Endodermal cell (in vitro differentiated cells): ENCODE measurements around the gene BMS1. TPM values are rescaled to one million over a fixed set of nuclear protein-coding genes. Genes with fewer than 3 reads are reported as not detected.
"Not testable (repeated sequence)": the region's sequence is repeated elsewhere in the genome, so short reads cannot be mapped to it uniquely, and the experiment has no call there.

Experiments
- DNase-seq: peaks from one replicate; pipeline ENCODE4 v3.0.0-alpha.2; 2017
- H3K27ac ChIP-seq: 2 replicates; pipeline ENCODE4 v1.5.1; 2013; ENCODE audit warnings: mild to moderate bottlenecking, low read depth, low read length, moderate library complexity
- H3K27me3 ChIP-seq: 2 replicates; pipeline ENCODE4 v1.6.1; 2013; ENCODE audit warnings: mild to moderate bottlenecking, low read length, moderate library complexity; ENCODE audit not compliant: insufficient read depth, control insufficient read depth, poor library complexity, severe bottlenecking
- H3K36me3 ChIP-seq: 2 replicates; pipeline ENCODE4 v1.7.0; 2013; ENCODE audit warnings: mild to moderate bottlenecking, low read length, moderate library complexity; ENCODE audit not compliant: control insufficient read depth, insufficient read depth
- H3K4me1 ChIP-seq: one replicate; pipeline ENCODE4 v1.7.0; 2013; ENCODE audit warnings: low read length; ENCODE audit not compliant: control insufficient read depth, insufficient read depth
- H3K4me3 ChIP-seq: 2 replicates; pipeline ENCODE4 v1.5.1; 2013; ENCODE audit warnings: mild to moderate bottlenecking, low read length, moderate library complexity
- H3K9ac ChIP-seq: 2 replicates; pipeline ENCODE4 v1.6.1; 2013; ENCODE audit warnings: mild to moderate bottlenecking, low read length, moderate library complexity; ENCODE audit not compliant: poor library complexity, severe bottlenecking; ENCODE audit errors: extremely low read depth
- H3K9me3 ChIP-seq: 2 replicates; pipeline ENCODE4 v1.6.1; 2013; ENCODE audit warnings: mild to moderate bottlenecking, low read length, moderate library complexity; ENCODE audit not compliant: control insufficient read depth
- H3K27ac Mint-ChIP-seq: 2 replicates; pipeline ENCODE4 v1.8.0; 2020; ENCODE audit warnings: mixed read lengths
- H3K27me3 Mint-ChIP-seq: 2 replicates; pipeline ENCODE4 v1.8.0; 2021; ENCODE audit warnings: mild to moderate bottlenecking, mixed read lengths; ENCODE audit not compliant: insufficient read depth
- H3K36me3 Mint-ChIP-seq: 2 replicates; pipeline ENCODE4 v1.8.0; 2020; ENCODE audit warnings: low read depth, mixed read lengths
- H3K4me1 Mint-ChIP-seq: 2 replicates; pipeline ENCODE4 v1.8.0; 2020; ENCODE audit warnings: mixed read lengths
- H3K4me3 Mint-ChIP-seq: 2 replicates; pipeline ENCODE4 v1.8.0; 2020; ENCODE audit warnings: mild to moderate bottlenecking, moderate library complexity, mixed read lengths
- H3K9me3 Mint-ChIP-seq: 2 replicates; pipeline ENCODE4 v1.8.0; 2020; ENCODE audit warnings: mild to moderate bottlenecking, mixed read lengths
- CTCF ChIP-seq: fragments of 200-600 bp; sonication (generic); conservative IDR thresholded peaks from 2 replicates; pipeline ENCODE4 v1.5.0; 2021; ENCODE audit warnings: antibody characterized with exemption, mild to moderate bottlenecking
- WGBS, 2 experiments: methylation state at CpG; one replicate each; pipeline versions ENCODE4 v1.1.5 to v1.1.7; 2013; ENCODE audit warnings: missing lambda C conversion rate in 2 of 2, mixed read lengths in 1 of 2; ENCODE audit not compliant: insufficient coverage in 1 of 2, insufficient read length in 1 of 2; 5-methylcytosine and 5-hydroxymethylcytosine counted together
- total RNA-seq, 2 donors: library from RNA; stranded (reverse); fragmentation: NEBNext Ultra II Directional in 1 of 2; extraction: Animal tissue kit (Norgen Biotek cat#: 25700) in 1 of 2; gene quantifications; 2 replicates in 1 of 2; 3 replicates in 1 of 2; pipeline ENCODE4 v1.2.1, GENCODE V29; 2021

BMS1 gene
- total RNA-seq, 2 donors from 2014 or later = 19.8 to 24.2 TPM

GRCh38 chr10:42738679-42739078 lies 43.9 kb upstream of the BMS1 start:
- no peak overlapping the region for H3K4me3 ChIP-seq
- no peaks in the 10 kb centered on the region for H3K36me3 Mint-ChIP-seq
- H3K36me3 ChIP-seq = no peaks in the 10 kb centered on the region
- H3K9me3 Mint-ChIP-seq = peaks cover 77% of the 10 kb centered on the region
- no peak for TF ChIP-seq CTCF
- peaks cover 15% of the 10 kb centered on the region for H3K9me3 ChIP-seq
- no peaks in the 10 kb centered on the region for H3K27me3 ChIP-seq
- H3K27me3 Mint-ChIP-seq = no peaks in the 10 kb centered on the region
- no peak overlapping the region for H3K27ac ChIP-seq
- H3K4me3 Mint-ChIP-seq = no peak overlapping the region
- H3K9ac ChIP-seq = no peak overlapping the region
- WGBS, 2 experiments = 56 to 58% methylated on average over 2 to 3 of the region's 3 CpGs
- no peaks in the 10 kb centered on the region for H3K4me1 ChIP-seq
- H3K27ac Mint-ChIP-seq = no peak overlapping the region
- no peak for DNase-seq
- H3K4me1 Mint-ChIP-seq = no peaks in the 10 kb centered on the region

- H3K27me3 ChIP-seq, H3K4me1 ChIP-seq, H3K27ac Mint-ChIP-seq, H3K36me3 ChIP-seq, H3K4me3 ChIP-seq, H3K27me3 Mint-ChIP-seq, H3K4me3 Mint-ChIP-seq, H3K27ac ChIP-seq, DNase-seq, H3K4me1 Mint-ChIP-seq, H3K36me3 Mint-ChIP-seq, H3K9ac ChIP-seq: not testable (repeated sequence)
- peaks cover 19% of the 10 kb centered on the region for H3K9me3 ChIP-seq
- 79% methylated on average over 7 of the region's 7 CpGs; no CpG with 5 or more reads in 1 of the 2 experiments for WGBS, 2 experiments
- H3K9me3 Mint-ChIP-seq = peaks cover 75% of the 10 kb centered on the region
Measured at GRCh38 chr10:42741536-42741935, 41.1 kb upstream of the BMS1 start.

- H3K9me3 Mint-ChIP-seq = peaks cover 64% of the 10 kb centered on the region
- Histone ChIP-seq H3K27ac (no peak overlapping the region), H3K9me3 (peaks cover 19% of the 10 kb centered on the region), H3K36me3 (no peaks in the 10 kb centered on the region), H3K9ac (no peak overlapping the region), H3K4me3 (no peak overlapping the region), H3K4me1 (no peaks in the 10 kb centered on the region), H3K27me3 (no peaks in the 10 kb centered on the region)
- DNase-seq = no peak
- H3K4me1 Mint-ChIP-seq = no peaks in the 10 kb centered on the region
- no peaks in the 10 kb centered on the region for H3K36me3 Mint-ChIP-seq
- 85% methylated on average over 3 of the region's 3 CpGs; no CpG with 5 or more reads in 1 of the 2 experiments for WGBS, 2 experiments
- H3K27ac Mint-ChIP-seq = no peak overlapping the region
- no peak for TF ChIP-seq CTCF
- peaks cover 4% of the 10 kb centered on the region for H3K27me3 Mint-ChIP-seq
- no peak overlapping the region for H3K4me3 Mint-ChIP-seq
Measured at GRCh38 chr10:42743697-42744096, 38.9 kb upstream of the BMS1 start.

GRCh38 chr10:42744134-42744701 lies 38.4 kb upstream of the BMS1 start:
- DNase-seq = no peak
- Mint-ChIP-seq H3K4me3 (no peak overlapping the region), H3K36me3 (no peaks in the 10 kb centered on the region), H3K9me3 (peaks cover 66% of the 10 kb centered on the region), H3K27me3 (peaks cover 9% of the 10 kb centered on the region), H3K4me1 (no peaks in the 10 kb centered on the region), H3K27ac (no peak overlapping the region)
- no peaks in the 10 kb centered on the region for H3K27me3 ChIP-seq
- no peak overlapping the region for H3K4me3 ChIP-seq
- WGBS, 2 experiments = 65% methylated on average over 3 of the region's 3 CpGs; no CpG with 5 or more reads in 1 of the 2 experiments
- H3K27ac ChIP-seq = no peak overlapping the region
- TF ChIP-seq CTCF = peak; percentile 31
- H3K9ac ChIP-seq = no peak overlapping the region
- H3K36me3 ChIP-seq = no peaks in the 10 kb centered on the region
- H3K9me3 ChIP-seq = peaks cover 19% of the 10 kb centered on the region
- no peaks in the 10 kb centered on the region for H3K4me1 ChIP-seq
